Pulmonary artery endothelial cell (primary cell): ENCODE data around the gene CAMK1D. TPM values are rescaled to one million over a fixed set of nuclear protein-coding genes. Genes with fewer than 3 reads are reported as not detected.
A peak's percentile ranks its signal among the peaks of the same experiment; 100 is the strongest.

Source experiments
- DNase-seq: peaks from one replicate; pipeline ENCODE4 v3.0.0-alpha.2; 2011; ENCODE audit warnings: low read depth, low spot score
- total RNA-seq: library from RNA; depleted of rRNA; stranded (reverse); fragments of >200 nt; gene quantifications from 2 replicates; pipeline ENCODE4 v1.2.3, GENCODE V29; 2014

The CAMK1D gene
- total RNA-seq, 1 donor from 2014 or later, result 0.86 TPM

- DNase-seq, result no peak
Measured at GRCh38 chr10:12400266-12400931, 51.1 kb downstream of the CAMK1D start.

GRCh38 chr10:12401466-12401865 is 52.1 kb downstream of the CAMK1D start:
- no peak for DNase-seq

- no peak for DNase-seq
Measured at GRCh38 chr10:12403119-12403518, 53.8 kb downstream of the CAMK1D start.

GRCh38 chr10:12405342-12406320 is 56.3 kb downstream of the CAMK1D start:
- no peak for DNase-seq

- DNase-seq, result no peak
Measured at GRCh38 chr10:12406764-12407400, 57.5 kb downstream of the CAMK1D start.

- DNase-seq, result no peak
Measured at GRCh38 chr10:12408472-12408871, 59.1 kb downstream of the CAMK1D start.

- DNase-seq, result no peak
Measured at GRCh38 chr10:12409161-12409560, 59.8 kb downstream of the CAMK1D start.

- no peak for DNase-seq
Measured at GRCh38 chr10:12409613-12410012, 60.3 kb downstream of the CAMK1D start.

GRCh38 chr10:12412666-12413368 is 63.5 kb downstream of the CAMK1D start:
- no peak for DNase-seq

- no peak for DNase-seq
Measured at GRCh38 chr10:12413369-12413711, 64.0 kb downstream of the CAMK1D start.

GRCh38 chr10:12414278-12414989 is 65.1 kb downstream of the CAMK1D start:
- DNase-seq, result no peak

GRCh38 chr10:12416344-12417050 is 67.2 kb downstream of the CAMK1D start:
- DNase-seq, result no peak

- DNase-seq, result no peak
Measured at GRCh38 chr10:12417331-12417730, 68.0 kb downstream of the CAMK1D start.

- DNase-seq, result no peak
Measured at GRCh38 chr10:12418000-12418399, 68.7 kb downstream of the CAMK1D start.

- no peak for DNase-seq
Measured at GRCh38 chr10:12418725-12419261, 69.4 kb downstream of the CAMK1D start.

- DNase-seq, result peak; percentile 27
Measured at GRCh38 chr10:12419262-12419847, 70.0 kb downstream of the CAMK1D start.

GRCh38 chr10:12420530-12421120 is 71.3 kb downstream of the CAMK1D start:
- DNase-seq, result no peak

GRCh38 chr10:12422189-12422588 is 72.8 kb downstream of the CAMK1D start:
- no peak for DNase-seq

- no peak for DNase-seq
Measured at GRCh38 chr10:12423896-12424295, 74.5 kb downstream of the CAMK1D start.
